ENCODE data around the gene ARHGEF39.

GRCh38 chr9:35684921-35685320 is 19.9 kb upstream of the ARHGEF39 start:
- TF ChIP-seq CTCF (conservative IDR thresholded peaks at IDR 0.05) (no peak), ZFX (IDR thresholded peaks at IDR 0.05) (no peak)
